T-helper 9 cell (primary cell): ENCODE results near the gene FAM9A.

Experiments used
- DNase-seq: peaks from one replicate; pipeline ENCODE4 v3.0.0-alpha.2; 2020
- total RNA-seq, 2 donors: gene quantifications; one replicate each; lab custom pipeline; 2026; lab: John Stamatoyannopoulos, UW

The FAM9A gene
- total RNA-seq, result 0 reads per million in 2 donors

DNA sequence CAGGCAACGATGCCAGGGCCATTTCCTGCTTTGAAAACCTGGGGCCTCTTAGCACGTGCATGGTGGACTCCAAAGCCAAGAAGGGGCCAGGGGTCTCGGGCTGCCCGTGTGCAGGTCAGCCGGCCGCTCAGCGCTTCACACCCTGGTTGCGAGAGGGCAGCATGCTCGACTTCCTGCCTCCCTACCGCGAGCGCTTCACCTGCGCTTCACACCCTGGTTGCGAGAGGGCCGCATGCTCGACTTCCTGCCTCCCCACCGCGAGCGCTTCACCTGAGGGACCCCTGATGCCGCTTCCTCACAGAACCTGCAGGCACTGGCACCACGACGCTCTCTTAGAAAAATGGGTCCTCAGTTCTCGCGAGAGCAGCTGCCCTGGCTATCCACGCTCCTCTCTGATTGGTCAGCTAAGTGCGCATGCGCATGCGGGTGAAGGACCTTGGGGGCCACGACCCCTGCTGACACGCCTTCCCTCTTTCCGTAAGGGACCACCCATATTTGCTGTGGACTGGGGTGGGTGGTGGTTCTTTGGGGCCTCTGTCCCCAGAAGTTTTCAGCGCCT, at the start of gene FAM9A:
Gene FAM9A, minus strand, starts transcription at position 343 of the 559 bp plus-strand sequence. CDS start 1,212 bp downstream, outside the sequence.
- DNase-seq, result no peak

DNA sequence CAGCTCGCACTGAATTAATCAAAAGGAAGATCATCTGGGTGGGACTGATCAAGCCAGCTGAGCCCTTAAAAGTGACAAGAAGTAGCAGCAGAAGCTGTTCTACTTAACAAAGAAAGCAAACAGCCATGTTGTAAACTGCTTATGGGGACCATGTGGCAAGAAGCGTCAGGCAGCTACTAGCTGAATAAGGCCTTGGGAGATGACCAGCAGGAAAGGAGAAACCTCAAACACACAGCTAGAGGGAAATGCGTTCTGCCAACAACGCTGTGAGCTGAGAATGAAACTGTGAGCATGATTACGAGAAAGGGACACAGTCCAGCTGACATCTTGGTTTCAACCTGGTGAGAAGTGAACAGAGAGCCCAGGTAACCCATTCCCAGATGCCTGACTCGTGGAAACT, 49.3 kb upstream of the FAM9A start:
- DNase-seq, result no peak

DNA sequence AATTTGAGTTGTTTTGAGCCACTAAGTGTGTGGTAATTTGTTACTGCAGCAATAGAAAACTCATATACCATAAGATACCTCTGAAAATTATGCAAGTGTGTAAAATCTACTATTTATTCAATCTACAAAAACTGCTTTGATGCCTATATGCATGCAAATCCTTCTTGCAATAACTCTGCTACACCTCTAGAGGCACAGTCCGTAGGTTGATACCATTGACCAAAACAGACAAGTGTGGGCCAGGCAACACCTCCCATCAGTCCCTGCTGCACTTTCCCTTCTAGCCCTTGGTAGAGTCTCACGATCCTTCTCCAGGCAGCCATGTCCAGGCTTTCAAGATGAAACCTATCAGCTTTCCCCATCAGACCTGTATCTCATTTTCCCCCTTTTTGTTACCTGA, 48.8 kb upstream of the FAM9A start:
- DNase-seq, result no peak

DNA sequence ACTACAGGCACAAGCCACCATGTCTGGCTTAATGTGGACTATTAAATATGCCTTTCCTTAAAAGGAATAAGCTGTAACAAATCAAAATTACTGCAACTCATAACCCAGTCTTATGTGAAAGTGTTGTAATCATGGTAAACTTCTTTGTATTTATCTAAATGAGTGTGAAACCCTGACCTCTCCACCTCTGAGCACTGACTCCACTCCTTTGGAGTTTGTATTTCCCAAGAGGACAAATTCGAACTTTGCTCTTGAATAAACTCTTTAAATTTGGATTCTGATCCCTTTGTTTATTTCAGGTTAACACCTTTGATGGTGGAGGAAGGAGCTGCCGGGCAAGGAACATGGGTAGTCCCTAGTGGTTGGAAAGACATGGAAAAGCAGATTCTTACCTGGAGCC, 48.3 kb upstream of the FAM9A start:
- no peak for DNase-seq

DNA sequence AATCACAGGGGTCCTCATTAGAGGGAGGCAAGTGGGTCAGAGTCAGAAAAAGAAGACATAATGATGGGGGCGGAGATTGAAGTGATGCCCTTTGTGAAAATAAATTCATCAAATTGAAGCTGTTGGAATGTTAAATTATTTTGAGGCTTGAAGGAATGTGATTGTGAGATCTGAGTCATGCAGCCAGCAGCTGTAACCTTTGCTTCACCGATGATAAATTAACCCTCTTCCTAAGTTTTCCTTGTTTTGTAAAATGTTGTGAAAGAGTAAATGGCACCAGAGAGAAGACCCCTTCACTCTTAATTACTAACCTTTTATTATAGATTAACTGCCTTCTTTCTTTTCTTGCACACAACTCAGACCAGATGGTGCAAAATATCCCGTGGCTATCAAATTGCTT, 47.7 kb upstream of the FAM9A start:
- DNase-seq, result no peak

DNA sequence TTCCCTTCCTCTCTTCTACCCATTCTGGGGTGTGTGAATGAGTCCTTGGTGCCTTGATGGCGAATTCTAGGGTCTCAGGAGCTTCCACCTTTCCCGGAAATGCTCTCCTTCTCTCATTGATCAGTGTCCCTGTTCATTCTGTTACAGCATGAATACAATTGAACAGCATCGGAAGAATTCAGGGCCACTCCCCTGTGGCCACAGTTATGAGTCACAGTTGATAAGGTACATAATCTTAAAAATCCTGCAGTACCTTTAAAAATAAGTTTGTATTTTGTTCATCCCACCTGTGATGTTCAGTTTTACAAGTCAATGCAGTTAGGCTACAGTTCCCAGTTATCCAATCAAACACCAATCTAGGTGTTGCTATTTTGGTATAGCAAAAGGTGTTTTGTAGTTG, 47.3 kb upstream of the FAM9A start:
- DNase-seq, result no peak

DNA sequence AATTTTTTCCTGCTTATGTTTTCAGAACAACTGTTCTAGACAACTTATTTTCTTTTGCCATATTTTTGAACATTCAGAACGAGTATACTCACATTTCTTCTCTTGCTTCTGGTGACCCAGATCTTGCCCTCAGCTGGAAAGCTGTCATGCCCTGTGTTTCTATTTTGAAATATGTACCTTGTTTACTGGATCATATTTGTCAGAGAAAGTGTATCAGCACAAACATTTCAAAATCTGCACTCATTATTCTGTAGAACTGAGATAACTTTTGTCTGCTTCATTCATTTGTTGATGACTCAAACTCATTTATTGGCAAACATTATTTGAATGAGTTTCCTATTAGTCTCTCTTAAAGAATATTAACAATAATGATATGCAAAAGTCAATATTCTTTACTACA, 46.2 kb upstream of the FAM9A start:
- no peak for DNase-seq

DNA sequence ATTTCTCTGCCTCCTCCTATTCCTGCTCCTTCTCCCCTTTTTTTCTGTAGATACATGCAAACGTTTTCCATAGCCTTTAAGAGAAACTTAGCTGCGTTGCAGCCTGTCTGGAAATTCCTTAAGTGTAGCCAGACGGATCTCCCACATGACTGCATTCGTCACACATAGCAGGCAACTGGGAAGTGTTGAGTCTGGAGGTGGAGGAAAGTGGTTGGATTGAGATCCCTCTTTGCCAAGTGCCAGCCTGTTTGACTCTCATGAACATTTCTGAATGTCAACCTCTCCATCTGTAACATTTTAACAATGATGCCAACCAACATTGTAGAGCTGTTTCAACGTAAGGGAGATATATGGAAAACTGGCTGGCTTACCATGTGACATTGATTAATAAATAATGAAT, 45.1 kb upstream of the FAM9A start:
- no peak for DNase-seq

DNA sequence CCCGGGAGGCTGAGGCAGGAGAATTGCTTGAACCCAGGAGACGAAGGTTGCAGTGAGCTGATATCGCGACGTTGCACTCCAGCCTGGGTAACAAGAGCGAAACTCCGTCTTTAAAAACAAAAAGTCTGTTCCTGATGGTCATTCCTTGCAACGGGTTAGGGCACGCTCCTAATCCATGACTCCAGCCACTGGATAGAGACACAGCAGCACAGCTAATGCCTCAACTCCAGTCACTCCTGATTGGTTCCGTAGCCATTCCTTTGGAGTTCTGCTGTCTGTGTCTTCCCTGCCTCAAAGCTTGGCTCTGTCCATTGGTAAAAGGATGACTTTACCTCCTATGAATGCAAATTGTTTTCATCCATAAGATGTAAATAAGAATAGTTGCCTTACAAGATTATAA, 44.3 kb upstream of the FAM9A start:
- DNase-seq, result no peak

DNA sequence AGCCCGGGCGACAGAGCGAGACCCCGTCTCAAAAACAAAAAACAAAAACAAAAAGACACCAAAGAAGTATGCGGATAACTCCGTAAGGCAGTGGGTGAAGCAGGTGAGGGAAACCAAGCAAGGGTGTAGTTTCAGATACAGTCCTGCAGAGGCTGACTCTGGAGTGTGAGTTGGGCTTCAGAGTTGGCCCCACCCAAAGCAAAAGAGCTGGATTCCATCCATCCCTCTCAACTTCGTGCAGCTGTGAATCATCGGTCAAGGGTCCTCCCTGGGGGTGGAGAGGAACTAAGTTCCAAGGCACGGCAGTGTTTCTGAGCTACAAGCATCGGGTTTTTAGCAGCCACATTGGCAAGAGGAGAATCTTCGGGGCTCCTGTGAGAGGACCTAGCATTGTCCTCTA, 43.9 kb upstream of the FAM9A start:
- DNase-seq, result no peak

DNA sequence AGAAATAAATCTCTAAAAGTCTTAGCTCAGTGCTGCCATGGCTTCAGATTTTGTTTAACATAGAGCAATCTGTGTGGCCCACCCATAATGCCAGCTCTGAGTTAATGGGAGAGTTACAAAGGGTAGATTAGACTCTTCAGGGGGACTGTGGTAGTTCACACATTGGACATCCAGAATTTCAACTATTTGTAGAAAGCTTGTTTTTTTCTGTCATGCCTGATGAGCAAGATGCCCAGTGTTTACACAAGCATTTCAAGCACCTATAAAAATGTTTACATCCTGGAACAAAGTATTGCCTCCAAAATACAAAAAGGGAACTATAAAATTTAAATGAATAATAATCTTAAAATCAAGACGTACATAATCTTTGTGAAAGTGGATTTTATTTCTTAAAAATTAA, 43.0 kb upstream of the FAM9A start:
- DNase-seq, result no peak

DNA sequence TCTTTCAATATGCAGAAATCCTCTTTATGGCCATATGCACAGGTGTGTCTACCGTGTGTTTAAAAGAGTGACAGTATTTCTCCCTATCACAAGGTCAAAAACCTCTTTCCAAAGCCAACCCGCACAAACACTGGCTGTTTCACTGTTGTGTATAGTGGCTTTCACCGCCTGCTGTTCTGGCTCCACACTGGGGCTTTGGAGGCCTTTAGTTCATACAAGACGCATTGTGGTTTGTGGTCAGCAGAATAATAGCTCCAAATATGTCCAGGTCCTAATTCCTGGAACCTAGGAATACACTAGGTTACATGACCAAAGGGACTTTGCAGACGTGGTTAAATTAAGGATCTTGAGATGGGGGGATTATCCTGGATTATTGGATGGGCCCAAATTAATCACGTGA, 40.7 kb upstream of the FAM9A start:
- DNase-seq, result no peak

DNA sequence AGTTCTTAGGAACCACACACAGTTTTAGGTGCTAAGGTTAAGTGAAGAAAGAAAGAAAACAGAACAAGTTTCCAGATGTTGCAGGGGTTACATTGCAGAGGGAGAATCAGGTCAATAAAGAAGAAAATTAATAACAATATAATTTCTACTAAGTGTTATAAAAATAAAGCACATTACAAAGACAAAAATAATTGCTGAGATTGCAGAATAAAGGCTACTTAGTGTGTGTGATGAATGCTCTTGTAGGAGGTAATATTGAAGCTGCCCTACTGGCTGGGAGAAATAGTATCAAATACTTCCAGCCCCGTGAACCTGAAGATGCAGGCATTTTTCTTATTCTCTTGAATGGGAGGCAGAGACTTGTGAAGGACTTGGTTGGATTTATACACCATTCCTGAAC, 33.2 kb upstream of the FAM9A start:
- DNase-seq, result no peak

DNA sequence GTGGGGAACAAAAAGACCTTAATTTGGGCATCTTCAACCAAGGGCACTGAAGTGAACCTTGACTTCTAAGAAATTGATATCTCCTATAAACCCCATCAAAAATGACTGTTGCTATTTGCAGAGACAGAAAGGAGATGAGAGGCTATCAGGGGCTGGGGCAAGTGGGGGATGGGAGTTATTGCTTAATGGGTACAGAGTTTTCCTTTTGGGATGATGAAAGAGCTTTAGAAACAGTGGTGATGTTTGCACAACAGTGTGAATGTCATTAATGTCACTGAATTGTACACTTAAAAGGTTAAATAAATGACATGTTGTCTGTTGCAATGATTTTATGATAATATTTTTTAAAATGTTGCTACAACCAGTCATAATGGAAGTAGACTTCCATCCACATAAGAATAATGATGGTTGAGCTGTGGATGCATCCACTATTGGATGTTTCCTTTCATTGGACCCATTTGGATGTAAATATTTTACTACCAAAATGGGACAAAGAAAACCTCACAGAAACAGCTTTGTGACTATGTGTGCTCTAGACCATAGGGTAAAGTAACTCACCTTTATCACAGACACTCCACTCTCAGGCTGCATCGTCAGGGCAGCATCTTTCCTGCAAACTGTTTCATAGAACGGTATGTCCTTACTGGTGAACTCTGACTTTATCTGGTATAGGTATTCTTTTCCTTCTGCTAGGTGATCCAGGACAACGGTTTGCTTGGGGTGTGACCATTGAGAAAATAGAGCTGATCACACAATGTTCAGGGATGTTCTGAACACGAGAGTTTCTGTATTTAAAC, 31.6 kb upstream of the FAM9A start:
- no peak for DNase-seq

DNA sequence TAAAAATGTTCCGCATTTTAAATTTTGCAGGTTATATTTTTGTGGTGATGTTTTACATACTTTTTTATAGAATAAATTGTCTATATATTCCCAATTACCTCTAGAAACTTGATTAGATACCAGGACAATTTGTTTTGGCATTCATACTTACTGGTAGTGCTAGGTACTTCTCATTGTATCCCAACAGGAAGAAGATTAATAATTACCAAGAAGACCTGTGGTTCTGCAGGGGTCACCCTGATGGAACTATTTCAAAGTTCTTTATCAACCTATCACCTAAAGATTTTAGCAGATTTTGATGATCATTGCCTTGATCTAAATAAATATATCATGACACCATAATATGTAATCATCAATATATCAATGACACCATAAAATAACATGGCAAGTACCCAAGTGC, 22.5 kb upstream of the FAM9A start:
- no peak for DNase-seq

DNA sequence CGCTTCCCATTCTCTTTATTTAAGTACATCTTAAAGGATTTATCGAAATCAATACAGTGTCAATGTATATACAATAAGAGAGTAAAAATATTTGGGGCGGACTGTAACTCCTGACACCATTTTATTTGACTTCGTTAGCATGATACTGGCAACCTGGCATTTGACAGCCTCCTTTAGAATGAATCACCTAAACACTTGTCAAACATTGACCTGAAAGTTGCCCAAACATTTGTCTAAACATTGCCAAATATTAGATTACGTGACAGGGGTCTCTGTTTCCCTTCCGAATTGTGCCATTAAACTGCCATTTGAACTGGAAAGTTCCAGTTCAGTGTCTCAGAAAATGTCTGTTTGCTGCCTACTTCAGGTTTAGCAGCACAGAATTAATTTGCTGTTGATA, 20.8 kb upstream of the FAM9A start:
- DNase-seq, result no peak

DNA sequence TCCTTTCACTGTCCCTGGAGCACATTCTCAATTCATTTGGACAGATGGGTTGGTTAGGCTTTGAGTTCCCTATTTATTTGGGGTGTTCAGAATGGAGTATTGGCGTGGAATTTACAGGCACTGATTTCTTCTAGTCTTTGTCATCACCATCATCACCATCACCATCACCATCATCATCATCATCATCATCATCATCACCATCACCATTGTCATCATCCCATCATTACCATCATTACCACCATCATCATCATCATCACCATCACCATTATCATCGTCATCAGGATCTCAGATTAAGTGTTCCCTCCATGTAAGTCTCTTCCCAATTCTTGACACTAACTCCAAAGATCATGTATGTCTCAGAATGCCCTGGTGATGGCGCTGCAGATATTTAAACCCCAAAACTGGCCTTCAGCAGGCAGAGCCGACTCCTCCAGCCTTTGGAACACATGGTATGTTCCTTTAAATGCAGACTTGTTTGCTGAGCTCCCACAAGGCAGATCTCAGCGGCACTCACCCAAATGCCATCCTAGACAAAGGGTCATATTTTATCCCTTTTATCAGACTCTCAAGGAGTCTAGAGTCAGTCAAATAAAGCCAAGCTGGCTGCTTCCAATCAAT, 19.8 kb upstream of the FAM9A start:
- no peak for DNase-seq

DNA sequence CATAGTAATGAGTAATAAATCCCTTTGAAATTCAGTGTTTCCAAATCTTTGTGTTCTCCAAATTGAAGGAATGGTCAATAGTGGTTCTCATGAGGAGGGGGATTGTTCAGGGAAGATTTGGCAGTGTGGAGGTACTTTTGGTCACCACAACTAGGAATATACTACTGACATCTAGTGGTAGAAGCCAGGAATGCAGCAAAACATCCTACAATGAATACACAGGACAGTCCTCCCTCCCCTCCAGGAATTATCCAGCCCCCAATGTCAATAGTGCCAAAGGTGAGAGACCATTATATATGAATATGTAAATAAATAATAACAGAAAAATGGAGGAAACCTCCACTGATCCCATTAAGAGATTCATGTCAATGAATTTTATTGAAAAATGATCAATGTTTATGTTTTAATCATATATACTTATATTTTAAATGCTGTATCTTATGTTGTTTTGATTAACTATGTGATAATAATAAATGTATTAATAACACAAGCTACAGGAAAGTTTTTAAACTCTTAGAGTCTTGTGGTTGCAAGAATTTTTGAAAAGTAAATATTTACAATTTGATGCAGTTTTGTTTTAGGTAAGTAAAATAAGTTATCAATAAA, 14.4 kb upstream of the FAM9A start:
- DNase-seq, result no peak

DNA sequence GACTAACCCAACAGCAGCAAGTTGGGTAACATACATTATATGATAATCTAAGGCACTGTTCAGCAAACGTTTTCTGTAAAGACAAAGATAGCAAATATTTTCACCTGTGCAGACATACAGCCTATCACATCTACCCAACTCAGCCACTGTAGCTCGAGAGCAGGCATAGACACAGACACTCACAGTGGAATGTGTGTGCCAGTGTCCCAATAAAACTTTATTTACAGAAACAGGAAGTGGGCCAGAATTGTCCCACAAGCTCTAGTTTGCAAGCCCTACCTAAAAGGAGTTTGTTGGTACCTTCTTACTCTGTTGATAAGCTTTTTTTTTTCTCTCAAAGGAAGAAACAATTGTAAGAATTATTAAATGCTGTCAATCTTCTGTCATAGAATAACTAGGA, 11.9 kb upstream of the FAM9A start:
- no peak for DNase-seq

DNA sequence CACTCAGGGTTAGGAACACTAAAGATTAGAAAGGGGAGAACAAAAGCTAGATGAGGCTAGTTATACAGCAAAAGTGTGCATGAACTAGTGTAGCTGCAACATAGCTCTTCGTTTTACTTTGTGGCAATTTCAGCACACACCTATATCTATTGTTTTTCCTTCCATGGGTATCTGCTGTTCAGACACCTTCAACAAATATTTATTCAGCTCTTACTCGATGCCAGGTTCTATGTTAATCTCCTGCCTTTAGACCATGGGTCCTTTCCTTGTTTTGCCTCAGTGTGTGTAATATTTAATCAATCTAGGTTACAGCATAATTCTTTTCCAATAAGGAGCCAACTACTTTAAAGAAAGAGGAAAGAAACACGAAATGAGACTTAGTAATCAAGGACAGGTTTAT, 10.4 kb upstream of the FAM9A start:
- DNase-seq, result no peak

DNA sequence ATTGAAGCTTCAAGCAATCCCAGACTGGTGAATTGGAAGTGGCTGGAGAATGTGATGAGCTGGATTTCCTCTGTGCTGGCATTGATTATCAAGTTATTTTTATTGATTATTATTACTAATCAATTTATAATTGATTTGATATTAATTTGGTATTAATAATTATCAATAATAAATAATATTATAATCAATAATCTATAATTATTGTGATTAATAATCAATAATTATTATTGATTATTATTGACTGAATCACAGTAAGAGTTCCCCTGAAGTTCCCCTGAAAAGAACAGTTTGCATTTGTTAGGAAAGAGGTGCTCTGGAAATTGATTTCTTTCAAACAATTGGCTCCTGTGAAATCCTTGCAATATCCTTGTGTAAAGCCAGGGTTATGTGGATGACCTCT, 7.5 kb upstream of the FAM9A start:
- no peak for DNase-seq

DNA sequence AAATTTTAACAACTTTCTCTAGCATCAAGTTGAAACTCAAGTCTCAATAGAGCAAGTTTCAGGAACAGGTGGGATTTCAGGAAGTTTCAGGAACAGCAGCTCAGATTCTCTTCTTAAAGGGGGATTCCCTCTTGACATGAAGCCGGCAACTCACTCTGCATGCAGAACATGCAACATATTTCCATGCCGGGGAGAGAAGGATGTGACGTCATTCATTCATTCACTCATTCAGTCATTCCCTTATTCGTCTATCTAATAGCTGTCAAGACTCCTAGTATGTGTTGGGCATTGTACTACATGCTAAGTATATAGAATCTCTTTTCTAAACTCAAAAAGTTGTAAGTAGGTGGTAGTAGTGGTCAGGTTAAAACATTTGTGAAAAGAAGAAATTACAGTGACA, 4.8 kb upstream of the FAM9A start:
- DNase-seq, result no peak

DNA sequence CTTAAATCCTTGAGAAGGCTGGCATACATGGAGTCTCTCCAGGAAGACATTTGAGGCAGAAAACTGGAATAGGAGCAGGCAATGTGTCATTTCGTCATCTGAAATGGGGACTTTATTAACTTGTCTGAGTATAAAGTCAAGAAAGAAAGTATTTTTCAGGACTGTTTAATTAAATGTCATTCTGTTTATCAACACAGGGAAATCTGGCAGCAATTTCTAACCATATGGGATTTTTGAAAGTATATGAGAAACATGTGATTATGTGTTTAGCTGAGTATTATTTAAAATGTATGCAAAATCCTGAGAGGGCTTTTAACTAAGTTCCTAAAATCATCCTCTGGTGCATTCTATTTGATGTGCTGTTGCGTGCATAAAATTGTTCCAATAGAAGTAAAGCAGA, 3.9 kb upstream of the FAM9A start:
- no peak for DNase-seq

DNA sequence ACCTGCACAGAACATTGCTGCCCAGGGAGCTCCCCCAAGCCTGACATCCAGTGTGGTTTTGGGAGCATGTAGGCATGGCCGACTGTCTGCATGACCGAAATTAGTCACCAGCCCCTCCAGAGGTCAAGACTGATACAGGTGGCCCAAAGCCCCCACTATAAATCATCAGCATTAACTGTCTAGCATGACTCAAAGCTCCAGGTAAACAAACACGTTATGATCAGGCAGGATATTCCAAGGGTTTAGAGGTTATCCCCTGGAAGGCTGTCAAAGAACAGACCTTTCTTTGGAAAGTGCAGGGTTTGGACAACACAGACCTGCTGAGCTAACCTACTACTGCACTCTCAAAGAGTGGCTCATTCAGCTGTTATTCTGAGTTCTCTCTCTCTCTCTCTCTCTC, 2.1 kb upstream of the FAM9A start:
- DNase-seq, result no peak
